Naive thymus-derived CD4-positive, alpha-beta T cell (primary cell): ENCODE data around the gene SBK3. TPM values are rescaled to one million over a fixed set of nuclear protein-coding genes. Genes with fewer than 3 reads are reported as not detected.
A peak's percentile ranks its signal among the peaks of the same experiment; 100 is the strongest.

Source experiments
- ATAC-seq: fragments of 150-1000 bp; cut with Tn5 transposase; 2 replicates; pipeline ENCODE4 v1.10.0; 2021; ENCODE audit warnings: mild to moderate bottlenecking, moderate library complexity
- CTCF ChIA-PET: fragments of 350-600 bp; sonication (Branson Sonifier 250); formaldehyde crosslinking; loops from one replicate; lab custom pipeline; 2021; ENCODE audit warnings: antibody characterized with exemption; lab: Charles Lee
- POLR2A ChIA-PET: fragments of 350-600 bp; sonication (Branson Sonifier 250); formaldehyde crosslinking; loops from one replicate; lab custom pipeline; 2021; ENCODE audit warnings: antibody characterized with exemption, inconsistent platforms; lab: Charles Lee
- DNase-seq, 9 donors: peaks; one replicate each; pipeline versions ENCODE4 v3.0.0 to v3.0.0-alpha.2; 2020 to 2022; ENCODE audit warnings: mixed read lengths in 1 of 9
- H3K27ac ChIP-seq: one replicate; pipeline ENCODE4 v1.7.0; 2013; ENCODE audit warnings: mild to moderate bottlenecking, low read depth, low read length, moderate library complexity
- H3K27me3 ChIP-seq, 2 donors: one replicate each; pipeline ENCODE4 v1.7.0; 2013; ENCODE audit warnings: low read length in 2 of 2, mild to moderate bottlenecking in 2 of 2, moderate library complexity in 2 of 2; ENCODE audit not compliant: control insufficient read depth in 2 of 2, insufficient read depth in 2 of 2
- H3K36me3 ChIP-seq, 3 experiments: 1 replicate in 2 of 3; 2 replicates in 1 of 3; pipeline ENCODE4 v1.7.0; 2013; ENCODE audit warnings: low read length in 3 of 3, mild to moderate bottlenecking in 3 of 3, moderate library complexity in 1 of 3; ENCODE audit not compliant: insufficient read depth in 3 of 3, control insufficient read depth in 2 of 3
- H3K4me1 ChIP-seq, 2 donors: one replicate each; pipeline ENCODE4 v1.7.0; 2013; ENCODE audit warnings: low read length in 2 of 2, mild to moderate bottlenecking in 2 of 2, moderate library complexity in 1 of 2; ENCODE audit not compliant: control insufficient read depth in 2 of 2, insufficient read depth in 2 of 2
- H3K4me3 ChIP-seq: 2 replicates; pipeline ENCODE4 v1.7.0; 2013; ENCODE audit warnings: mild to moderate bottlenecking, low read length
- H3K9me3 ChIP-seq, 3 experiments: 1 replicate in 2 of 3; 2 replicates in 1 of 3; pipeline ENCODE4 v1.7.0; 2013; ENCODE audit warnings: low read length in 3 of 3; ENCODE audit not compliant: control insufficient read depth in 2 of 3
- H3K27ac Mint-ChIP-seq, 9 donors: one replicate each; pipeline ENCODE4 v1.8.0; 2020 to 2022; ENCODE audit warnings: mixed read lengths in 9 of 9, mild to moderate bottlenecking in 8 of 9, moderate library complexity in 5 of 9, inconsistent platforms in 2 of 9
- H3K27me3 Mint-ChIP-seq, 5 donors: one replicate each; pipeline ENCODE4 v1.8.0; 2021 to 2022; ENCODE audit warnings: mixed read lengths in 5 of 5, mild to moderate bottlenecking in 1 of 5
- H3K36me3 Mint-ChIP-seq, 5 donors: one replicate each; pipeline ENCODE4 v1.8.0; 2020 to 2022; ENCODE audit warnings: mixed read lengths in 5 of 5, mild to moderate bottlenecking in 3 of 5, inconsistent platforms in 1 of 5
- H3K4me1 Mint-ChIP-seq, 7 donors: one replicate each; pipeline ENCODE4 v1.8.0; 2020 to 2022; ENCODE audit warnings: mixed read lengths in 7 of 7, mild to moderate bottlenecking in 3 of 7, inconsistent platforms in 1 of 7
- H3K4me3 Mint-ChIP-seq, 10 donors: one replicate each; pipeline ENCODE4 v1.8.0; 2020 to 2022; ENCODE audit warnings: mild to moderate bottlenecking in 10 of 10, mixed read lengths in 10 of 10, moderate library complexity in 6 of 10, inconsistent platforms in 2 of 10
- H3K9me3 Mint-ChIP-seq, 11 donors: one replicate each; pipeline ENCODE4 v1.8.0; 2020 to 2022; ENCODE audit warnings: mixed read lengths in 11 of 11, mild to moderate bottlenecking in 4 of 11, inconsistent platforms in 1 of 11, moderate library complexity in 1 of 11
- intact Hi-C, 2 donors: fragments of 100-400 bp; cut with micrococcal nuclease; formaldehyde crosslinking; loops; one replicate each; pipeline ENCODE4 v1.15.1; 2023
- polyA plus RNA-seq, 2 donors: library from polyadenylated mRNA; unstranded; fragments of 300-500 nt; fragmentation: Illumina TruSeq; gene quantifications; one replicate each; pipeline ENCODE4 v1.2.3, GENCODE V29; 2021
- total RNA-seq, 6 experiments: library from RNA in 5 of 6; stranded (reverse) in 5 of 6; gene quantifications; 1 replicate in 5 of 6; 2 replicates in 1 of 6; pipeline ENCODE4 v1.2.3 and lab custom pipeline; 2021 to 2026

SBK3 gene
- total and polyA plus RNA-seq, 7 experiments from 2014 or later, result not detected

GRCh38 chr19:55508120-55508519 is 37.2 kb downstream of the SBK3 start:
- DNase-seq, result no peak
- Mint-ChIP-seq H3K4me3 (no peak overlapping the region), H3K36me3 (peaks cover 0 to 5% (median 0%) of the 10 kb centered on the region in 5 donors), H3K27ac (peak overlapping the region in 1 of 9 donors; percentile 6), H3K9me3 (peaks cover 0 to 2% (median 0%) of the 10 kb centered on the region in 11 donors), H3K4me1 (peaks cover 0 to 12% (median 9%) of the 10 kb centered on the region in 7 donors), H3K27me3 (peaks cover 0 to 21% (median 14%) of the 10 kb centered on the region in 5 donors)
- no peak for ATAC-seq
- H3K27me3 ChIP-seq, result no peaks in the 10 kb centered on the region
- peaks cover 4% of the 10 kb centered on the region in 2 donors for H3K4me1 ChIP-seq
- POLR2A ChIA-PET, result interaction anchor here (0.7 kb wide), 1 partner anchor 46 kb away, joined by 4 read pairs; the partner anchor contains the start of gene ISOC2
- H3K9me3 ChIP-seq, result no peaks in the 10 kb centered on the region
- CTCF ChIA-PET, result interaction anchor here (0.8 kb wide), 2 partner anchors 123 to 124 kb away, joined by 3 read pairs; no protein-coding TSS in a partner anchor
- no peaks in the 10 kb centered on the region for H3K36me3 ChIP-seq
- H3K27ac ChIP-seq, result no peak overlapping the region
- no peak overlapping the region for H3K4me3 ChIP-seq
- intact Hi-C loops, result no loop called here

DNA sequence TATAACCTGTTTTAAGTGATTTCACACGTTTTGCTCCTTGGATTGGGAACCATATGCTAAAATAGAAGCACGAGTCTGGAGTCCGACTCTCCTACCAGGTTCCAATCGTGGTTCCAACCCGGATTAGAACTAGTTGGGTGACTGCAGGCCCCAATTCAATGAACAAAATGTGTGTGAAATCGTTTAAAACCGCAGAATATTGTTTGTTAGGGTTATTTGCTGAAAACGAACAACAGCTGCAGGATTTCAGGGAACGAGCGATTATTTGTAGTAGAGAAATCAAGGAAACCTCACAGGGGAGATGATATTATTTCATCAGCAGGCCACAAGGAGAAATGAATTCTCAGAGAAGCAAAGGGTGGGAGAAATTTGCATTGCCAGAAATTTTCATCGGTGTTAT is 40.4 kb downstream of the SBK3 start:
- intact Hi-C loops, result loop anchor here in 1 of 2 donors (1.0 to 5.0 kb wide), 5 partner anchors 37 to 853 kb away; partner anchors contain the start of gene PPP1R12C
- Mint-ChIP-seq H3K4me1 (peaks cover 0 to 22% (median 10%) of the 10 kb centered on the region in 7 donors), H3K27me3 (peaks cover 0 to 8% (median 6%) of the 10 kb centered on the region in 5 donors), H3K27ac (no peak overlapping the region), H3K36me3 (peaks cover 0 to 14% (median 0%) of the 10 kb centered on the region in 5 donors), H3K4me3 (no peak overlapping the region), H3K9me3 (peaks cover 0 to 9% (median 0%) of the 10 kb centered on the region in 11 donors)
- DNase-seq (no peak), ATAC-seq (no peak)
- H3K27ac ChIP-seq, result no peak overlapping the region
- ChIA-PET CTCF (interaction anchor here (0.8 to 2.9 kb wide), 7 partner anchors 34 to 364 kb away, joined by 3 to 71 read pairs (median 11); partner anchors contain the start of gene ZNF865), POLR2A (interaction anchor here (0.8 kb wide), 1 partner anchor 19 kb away, joined by 3 read pairs; no protein-coding TSS in a partner anchor)
- H3K4me1 ChIP-seq, result peaks cover 4% of the 10 kb centered on the region in 2 donors
- H3K9me3 ChIP-seq, result no peaks in the 10 kb centered on the region
- no peaks in the 10 kb centered on the region for H3K27me3 ChIP-seq
- H3K4me3 ChIP-seq, result no peak overlapping the region
- no peaks in the 10 kb centered on the region for H3K36me3 ChIP-seq

DNA sequence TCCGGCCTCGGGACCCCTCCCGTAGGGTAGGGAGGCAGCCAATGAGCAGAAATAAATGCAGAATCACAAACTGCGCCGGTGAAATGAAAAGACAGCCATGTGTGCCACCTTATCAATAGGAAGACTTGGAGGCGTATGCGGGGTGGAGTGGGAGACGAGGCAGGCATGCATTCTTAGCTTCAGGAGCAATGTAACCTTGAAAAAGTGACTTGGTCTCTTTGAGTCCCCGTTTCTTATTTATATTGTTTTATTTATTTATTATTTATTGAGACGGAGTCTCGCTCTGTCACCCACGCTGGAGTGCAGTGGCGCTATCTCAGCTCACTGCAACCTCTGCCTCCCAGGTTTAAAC is 41.1 kb downstream of the SBK3 start:
- no peak for ATAC-seq
- intact Hi-C loops, result loop anchor here in 1 of 2 donors (1.0 to 5.0 kb wide), 5 partner anchors 36 to 852 kb away; partner anchors contain the start of gene PPP1R12C
- DNase-seq, result no peak
- no peaks in the 10 kb centered on the region for H3K9me3 ChIP-seq
- peak overlapping the region in 8 of 10 donors; percentile 78 to 89 (median 84) for H3K4me3 Mint-ChIP-seq
- peak overlapping the region; percentile 79 for H3K4me3 ChIP-seq
- H3K27ac ChIP-seq, result no peak overlapping the region
- peaks cover 4% of the 10 kb centered on the region in 2 donors for H3K4me1 ChIP-seq
- H3K36me3 Mint-ChIP-seq, result peaks cover 0 to 14% (median 0%) of the 10 kb centered on the region in 5 donors
- peaks cover 0 to 22% (median 10%) of the 10 kb centered on the region in 7 donors for H3K4me1 Mint-ChIP-seq
- H3K27ac Mint-ChIP-seq, result peak overlapping the region in 6 of 9 donors; percentile 59 to 92 (median 82)
- CTCF ChIA-PET, result interaction anchor here (0.7 to 2.9 kb wide), 28 partner anchors 9 to 363 kb away, joined by 3 to 71 read pairs (median 4); partner anchors contain the start of genes ISOC2, TMEM238, ZNF628 and ZNF865
- peaks cover 0 to 9% (median 0%) of the 10 kb centered on the region in 11 donors for H3K9me3 Mint-ChIP-seq
- no peaks in the 10 kb centered on the region for H3K36me3 ChIP-seq
- POLR2A ChIA-PET, result interaction anchor here (0.8 to 1.2 kb wide), 8 partner anchors 18 to 363 kb away, joined by 3 to 7 read pairs (median 4); partner anchors contain the start of genes FIZ1, TMEM238, ZNF628 and ZNF784
- H3K27me3 ChIP-seq, result no peaks in the 10 kb centered on the region
- peaks cover 0 to 8% (median 6%) of the 10 kb centered on the region in 5 donors for H3K27me3 Mint-ChIP-seq

- ATAC-seq (peak; percentile 98), DNase-seq (peak; percentile 81 to 98 (median 92))
- no peaks in the 10 kb centered on the region for H3K9me3 ChIP-seq
- POLR2A ChIA-PET, result interaction anchor here (0.8 to 1.2 kb wide), 7 partner anchors 27 to 362 kb away, joined by 3 to 7 read pairs (median 4); partner anchors contain the start of genes FIZ1, TMEM238, ZNF628 and ZNF784
- Mint-ChIP-seq H3K27ac (peak overlapping the region; percentile 59 to 96 (median 82)), H3K4me1 (peaks cover 0 to 22% (median 10%) of the 10 kb centered on the region in 7 donors), H3K36me3 (peaks cover 0 to 14% (median 0%) of the 10 kb centered on the region in 5 donors), H3K9me3 (peaks cover 0 to 9% (median 0%) of the 10 kb centered on the region in 11 donors), H3K27me3 (peaks cover 0 to 8% (median 6%) of the 10 kb centered on the region in 5 donors), H3K4me3 (peak overlapping the region; percentile 78 to 89 (median 84))
- peak overlapping the region; percentile 46 for H3K27ac ChIP-seq
- no peaks in the 10 kb centered on the region for H3K36me3 ChIP-seq
- CTCF ChIA-PET, result interaction anchor here (0.6 to 2.9 kb wide), 30 partner anchors 10 to 362 kb away, joined by 3 to 71 read pairs (median 4); partner anchors contain the start of genes ISOC2, TMEM238, ZNF628 and ZNF865
- peak overlapping the region; percentile 79 for H3K4me3 ChIP-seq
- no peaks in the 10 kb centered on the region for H3K27me3 ChIP-seq
- intact Hi-C loops, result loop anchor here (1.0 to 5.0 kb wide), 11 partner anchors 18 to 851 kb away; partner anchors contain the start of genes NAT14 (in 2 of the 2), PPP1R12C (in 1 of the 2), PPP6R1 (in 1 of the 2) and RPL28 (in 1 of the 2)
- peaks cover 4% of the 10 kb centered on the region in 2 donors for H3K4me1 ChIP-seq
Observed at GRCh38 chr19:55503502-55504251, 41.7 kb downstream of the SBK3 start.

DNA sequence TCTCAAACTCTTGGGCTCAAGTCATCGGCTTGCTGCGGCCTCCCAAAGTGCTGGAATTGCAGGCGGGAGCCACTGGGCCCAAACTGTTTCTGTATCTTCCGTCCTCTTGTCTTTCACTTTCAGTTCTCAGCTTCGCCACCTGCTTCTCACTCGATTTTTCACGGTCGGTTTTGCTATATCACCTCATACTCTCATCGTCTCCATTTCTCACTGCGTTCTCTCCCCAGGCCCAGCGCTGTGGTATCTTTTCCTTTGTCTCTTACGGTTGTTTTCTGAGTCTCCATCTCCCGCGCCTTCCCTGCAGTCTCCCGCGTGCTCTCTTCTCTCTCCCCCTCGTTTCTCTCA is 42.2 kb downstream of the SBK3 start:
- Histone ChIP-seq H3K9me3 (no peaks in the 10 kb centered on the region), H3K36me3 (no peaks in the 10 kb centered on the region), H3K27ac (peak overlapping the region; percentile 46), H3K27me3 (no peaks in the 10 kb centered on the region), H3K4me3 (peak overlapping the region; percentile 79), H3K4me1 (peaks cover 4% of the 10 kb centered on the region in 2 donors)
- CTCF ChIA-PET, result interaction anchor here (0.6 to 2.9 kb wide), 16 partner anchors 9 to 362 kb away, joined by 3 to 71 read pairs (median 4); partner anchors contain the start of genes TMEM238, ZNF628 and ZNF865
- peaks cover 0 to 14% (median 0%) of the 10 kb centered on the region in 5 donors for H3K36me3 Mint-ChIP-seq
- peak overlapping the region; percentile 59 to 96 (median 81) for H3K27ac Mint-ChIP-seq
- H3K4me1 Mint-ChIP-seq, result peaks cover 0 to 22% (median 10%) of the 10 kb centered on the region in 7 donors
- DNase-seq, result no peak
- peaks cover 0 to 8% (median 6%) of the 10 kb centered on the region in 5 donors for H3K27me3 Mint-ChIP-seq
- POLR2A ChIA-PET, result interaction anchor here (0.9 to 1.2 kb wide), 3 partner anchors 27 to 362 kb away, joined by 4 to 7 read pairs (median 4); partner anchors contain the start of genes ZNF628 and ZNF865
- peaks cover 0 to 9% (median 0%) of the 10 kb centered on the region in 11 donors for H3K9me3 Mint-ChIP-seq
- intact Hi-C loops, result loop anchor here (1.0 to 5.0 kb wide), 8 partner anchors 18 to 851 kb away; partner anchors contain the start of genes NAT14 (in 2 of the 2), PPP6R1 (in 1 of the 2) and RPL28 (in 1 of the 2)
- peak overlapping the region; percentile 78 to 89 (median 84) for H3K4me3 Mint-ChIP-seq
- no peak for ATAC-seq
